ENCODE data around the gene ICOSLG.

ICOSLG gene

GRCh38 chr21:44260791-44261631 is 20.3 kb upstream of the ICOSLG start:
- no peak overlapping the region for H3K4me3 ChIP-seq (ENCODE audit: low read depth, low read length)
- CTCF ChIA-PET: no interaction called here
- POLR2A ChIA-PET: no interaction called here
- DNase-seq (ENCODE audit: low read depth, low spot score): no peak
- TF ChIP-seq, protein P1, sequence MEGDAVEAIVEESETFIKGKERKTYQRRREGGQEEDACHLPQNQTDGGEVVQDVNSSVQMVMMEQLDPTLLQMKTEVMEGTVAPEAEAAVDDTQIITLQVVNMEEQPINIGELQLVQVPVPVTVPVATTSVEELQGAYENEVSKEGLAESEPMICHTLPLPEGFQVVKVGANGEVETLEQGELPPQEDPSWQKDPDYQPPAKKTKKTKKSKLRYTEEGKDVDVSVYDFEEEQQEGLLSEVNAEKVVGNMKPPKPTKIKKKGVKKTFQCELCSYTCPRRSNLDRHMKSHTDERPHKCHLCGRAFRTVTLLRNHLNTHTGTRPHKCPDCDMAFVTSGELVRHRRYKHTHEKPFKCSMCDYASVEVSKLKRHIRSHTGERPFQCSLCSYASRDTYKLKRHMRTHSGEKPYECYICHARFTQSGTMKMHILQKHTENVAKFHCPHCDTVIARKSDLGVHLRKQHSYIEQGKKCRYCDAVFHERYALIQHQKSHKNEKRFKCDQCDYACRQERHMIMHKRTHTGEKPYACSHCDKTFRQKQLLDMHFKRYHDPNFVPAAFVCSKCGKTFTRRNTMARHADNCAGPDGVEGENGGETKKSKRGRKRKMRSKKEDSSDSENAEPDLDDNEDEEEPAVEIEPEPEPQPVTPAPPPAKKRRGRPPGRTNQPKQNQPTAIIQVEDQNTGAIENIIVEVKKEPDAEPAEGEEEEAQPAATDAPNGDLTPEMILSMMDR (IDR thresholded peaks at IDR 0.05; ENCODE audit: insufficient read depth, low read length, missing control alignments): no peak

- TF ChIP-seq, protein P1 (IDR thresholded peaks at IDR 0.05; ENCODE audit: insufficient read depth, low read length, missing control alignments): no peak
- no peak for DNase-seq (ENCODE audit: low read depth, low spot score)
- no peak overlapping the region for H3K4me3 ChIP-seq (ENCODE audit: low read depth, low read length)
- ChIA-PET CTCF (no interaction called here), POLR2A (no interaction called here)
Observed at GRCh38 chr21:44260066-44260465, 19.3 kb upstream of the ICOSLG start.

GRCh38 chr21:44259082-44259705 is 18.5 kb upstream of the ICOSLG start:
- CTCF ChIA-PET: interaction anchor here (1.3 kb wide), 1 partner anchor 38 kb away, joined by 4 read pairs; no protein-coding TSS in a partner anchor
- no peak overlapping the region for H3K4me3 ChIP-seq (ENCODE audit: low read depth, low read length)
- POLR2A ChIA-PET: no interaction called here
- DNase-seq (ENCODE audit: low read depth, low spot score): no peak
- TF ChIP-seq, protein P1 (IDR thresholded peaks at IDR 0.05; ENCODE audit: insufficient read depth, low read length, missing control alignments): no peak

DNA sequence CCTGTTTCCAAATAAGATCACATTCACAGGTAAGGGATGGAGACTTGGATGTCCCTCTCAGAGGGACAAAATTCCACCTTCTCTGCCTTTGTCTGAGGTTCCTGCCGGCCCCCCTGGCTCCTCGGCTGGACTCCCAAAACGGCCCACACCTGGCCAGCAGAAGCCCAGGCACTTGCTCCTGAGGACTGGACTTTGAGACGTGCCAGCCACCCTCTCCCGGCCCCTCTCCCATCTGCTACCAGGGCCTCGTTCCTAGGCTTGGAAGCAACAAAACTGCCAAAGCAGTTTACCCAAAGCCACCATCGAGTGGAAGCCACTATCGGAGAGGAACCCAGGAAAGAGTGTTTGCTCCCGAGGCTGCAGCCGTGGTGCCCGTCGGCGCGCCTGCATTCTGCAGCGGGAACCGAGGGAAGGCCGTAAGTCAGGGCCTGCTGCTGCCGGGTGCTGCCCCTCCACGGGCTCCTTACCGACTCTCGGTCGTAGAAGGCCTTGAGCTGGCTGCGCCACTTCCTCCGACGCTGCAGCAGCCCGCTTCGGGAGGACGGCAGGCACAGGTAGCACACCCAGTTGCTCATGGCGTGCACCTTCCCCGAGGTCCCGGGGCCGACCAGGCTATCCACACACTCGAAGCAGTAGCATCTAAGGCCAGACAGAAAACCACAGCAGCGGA is 17.4 kb upstream of the ICOSLG start:
- TF ChIP-seq, protein P1 (IDR thresholded peaks at IDR 0.05; ENCODE audit: insufficient read depth, low read length, missing control alignments): no peak
- ChIA-PET CTCF (interaction anchor here (1.3 kb wide), 1 partner anchor 39 kb away, joined by 4 read pairs; no protein-coding TSS in a partner anchor), POLR2A (no interaction called here)
- H3K4me3 ChIP-seq (ENCODE audit: low read depth, low read length): no peak overlapping the region
- DNase-seq (ENCODE audit: low read depth, low spot score): no peak

DNA sequence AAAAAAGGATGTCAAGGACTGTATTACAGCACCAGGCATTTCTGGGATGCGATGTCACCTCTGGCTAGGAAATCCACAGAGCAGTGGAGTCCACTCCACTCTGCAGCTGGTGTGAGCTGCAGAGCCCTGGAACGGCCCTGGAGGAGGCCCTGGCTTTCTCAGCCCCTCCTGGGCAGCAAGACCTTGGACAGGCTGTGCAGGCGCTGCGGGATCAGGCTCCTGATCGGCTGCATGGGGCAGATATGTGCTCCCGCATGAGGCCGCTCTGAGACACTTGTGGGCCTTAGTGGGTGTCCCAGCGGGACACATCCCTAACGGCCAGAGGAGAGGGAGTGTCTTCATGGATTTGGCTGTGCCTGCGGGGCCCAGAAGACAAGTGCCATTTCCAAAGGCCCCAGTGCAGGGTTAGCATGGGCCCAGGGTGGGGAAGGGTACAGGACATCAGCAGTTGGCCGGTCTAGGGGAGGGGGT is 14.8 kb upstream of the ICOSLG start:
- POLR2A ChIA-PET: no interaction called here

More for the DNA sequence above, 14.8 kb upstream of the ICOSLG start:
- no peak for DNase-seq (ENCODE audit: low read depth, low spot score)
- H3K4me3 ChIP-seq (ENCODE audit: low read depth, low read length): no peak overlapping the region
- CTCF ChIA-PET: no interaction called here
- TF ChIP-seq, protein P1 (IDR thresholded peaks at IDR 0.05; ENCODE audit: insufficient read depth, low read length, missing control alignments): no peak

Data from AG04449 (cell line).